DOHH2 (cell line): ENCODE measurements around the gene NUBP2.

ENCODE experiments used
- H3F3A ChIP-seq: fragments of 200-600 bp; sonication (generic), shearing (Covaris generic); 2 replicates; pipeline ENCODE4 v1.6.0; 2016; ENCODE audit warnings: antibody characterized with exemption, mild to moderate bottlenecking; ENCODE audit not compliant: control insufficient read depth, insufficient read depth
- H3K27ac ChIP-seq: fragments of 200-600 bp; sonication (generic); 2 replicates; pipeline ENCODE4 v1.5.1; 2014; ENCODE audit warnings: low read depth, mild to moderate bottlenecking, low read length, moderate library complexity
- H3K27me3 ChIP-seq: fragments of 200-600 bp; sonication (generic); 2 replicates; pipeline ENCODE4 v1.6.1; 2014; ENCODE audit warnings: mild to moderate bottlenecking, low read length, mixed read lengths; ENCODE audit not compliant: control insufficient read depth
- H3K36me3 ChIP-seq: fragments of 200-600 bp; sonication (generic); 2 replicates; pipeline ENCODE4 v1.6.1; 2014; ENCODE audit warnings: mild to moderate bottlenecking, low read length, moderate library complexity, mixed read lengths; ENCODE audit not compliant: control insufficient read depth
- H3K4me1 ChIP-seq: fragments of 200-600 bp; sonication (generic); 2 replicates; pipeline ENCODE4 v1.6.1; 2014; ENCODE audit warnings: mild to moderate bottlenecking, low read length, mixed read lengths; ENCODE audit not compliant: control insufficient read depth
- H3K4me2 ChIP-seq: fragments of 200-600 bp; sonication (generic); 2 replicates; pipeline ENCODE4 v1.6.0; 2014; ENCODE audit warnings: mild to moderate bottlenecking, low read length, moderate library complexity
- H3K4me3 ChIP-seq: fragments of 200-600 bp; sonication (generic); 2 replicates; pipeline ENCODE4 v1.5.1; 2014; ENCODE audit warnings: mild to moderate bottlenecking, low read length, mixed read lengths
- H3K79me2 ChIP-seq: fragments of 200-600 bp; sonication (generic); 2 replicates; pipeline ENCODE4 v1.6.1; 2014; ENCODE audit warnings: mild to moderate bottlenecking, low read length, mixed read lengths; ENCODE audit not compliant: control insufficient read depth
- H3K9me2 ChIP-seq: fragments of 200-600 bp; sonication (generic); replicated peaks from 2 replicates; pipeline ENCODE4 v1.6.1; 2014; ENCODE audit warnings: mild to moderate bottlenecking, low read length, mixed read lengths; ENCODE audit not compliant: control insufficient read depth
- H3K9me3 ChIP-seq: fragments of 200-600 bp; sonication (generic); 2 replicates; pipeline ENCODE4 v1.6.1; 2014; ENCODE audit warnings: antibody characterized with exemption, low read length, mixed read lengths; ENCODE audit not compliant: control insufficient read depth, insufficient read depth
- H4K20me1 ChIP-seq: fragments of 200-600 bp; sonication (generic); 2 replicates; pipeline ENCODE4 v1.6.0; 2014; ENCODE audit warnings: low read depth, mild to moderate bottlenecking, antibody characterized with exemption, low read length, moderate library complexity; ENCODE audit not compliant: control insufficient read depth, insufficient read depth
- EZH2phosphoT487 ChIP-seq: fragments of 200-600 bp; sonication (generic); IDR thresholded peaks from 2 replicates; pipeline ENCODE4 v1.6.1; 2017; ENCODE audit warnings: borderline replicate concordance, mild to moderate bottlenecking, antibody characterized with exemption, low read length, moderate library complexity, mixed read lengths
- TF ChIP-seq, protein P1 (sequence below): fragments of 200-600 bp; sonication (generic); IDR thresholded peaks from one replicate; pipeline ENCODE4 v1.5.1; 2014; ENCODE audit warnings: antibody characterized with exemption, mild to moderate bottlenecking, low read depth, low read length; ENCODE audit not compliant: poor library complexity, severe bottlenecking

NUBP2 gene

DNA sequence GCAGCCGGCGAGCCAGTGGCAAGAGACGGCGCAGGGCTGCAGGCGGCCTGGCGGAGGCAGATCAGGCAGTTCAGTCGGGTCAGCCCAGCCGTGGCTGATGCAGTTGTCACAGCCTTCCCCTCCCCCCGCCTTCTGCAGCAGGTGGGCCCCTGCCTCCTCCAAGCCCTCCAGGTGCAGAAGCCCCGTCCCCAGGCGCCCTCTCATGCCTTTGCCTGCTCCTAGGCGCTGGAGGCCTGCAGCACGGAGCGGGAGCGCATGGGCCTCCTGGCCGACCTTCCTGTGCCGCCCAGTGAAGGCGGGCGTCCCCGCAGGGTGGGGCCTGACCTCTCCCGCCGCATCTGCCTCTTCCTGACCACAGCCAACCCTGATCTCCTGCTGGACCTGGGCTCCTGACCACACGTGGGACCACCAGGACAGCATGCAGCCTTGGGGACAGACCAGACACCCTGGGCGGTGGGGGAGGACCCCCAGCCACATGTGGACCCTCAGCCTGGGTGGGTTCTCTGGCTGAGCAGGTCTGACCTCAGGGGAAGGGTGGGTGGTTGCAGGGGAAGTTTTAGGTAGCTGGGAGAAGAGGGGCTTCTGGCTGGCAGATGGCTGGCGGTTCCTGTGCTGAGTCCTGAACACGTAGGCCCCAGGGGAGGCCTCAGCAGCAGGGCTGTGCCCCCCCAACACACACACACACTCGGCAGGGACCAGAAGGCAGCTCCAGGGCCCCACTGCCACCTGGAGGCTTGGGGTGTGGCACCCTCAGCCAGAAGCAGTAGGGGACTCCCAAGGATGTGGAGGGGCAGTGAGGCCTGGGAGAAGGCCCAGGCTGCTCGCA, 6.7 kb upstream of the NUBP2 start:
- no peaks in the 10 kb centered on the region for H3K27me3 ChIP-seq
- no peak overlapping the region for H3K27ac ChIP-seq
- H3K9me3 ChIP-seq, result no peaks in the 10 kb centered on the region
- H4K20me1 ChIP-seq, result no peaks in the 10 kb centered on the region
- H3K79me2 ChIP-seq, result peaks cover 46% of the 10 kb centered on the region
- no peak for TF ChIP-seq EZH2phosphoT487
- TF ChIP-seq, protein P1, sequence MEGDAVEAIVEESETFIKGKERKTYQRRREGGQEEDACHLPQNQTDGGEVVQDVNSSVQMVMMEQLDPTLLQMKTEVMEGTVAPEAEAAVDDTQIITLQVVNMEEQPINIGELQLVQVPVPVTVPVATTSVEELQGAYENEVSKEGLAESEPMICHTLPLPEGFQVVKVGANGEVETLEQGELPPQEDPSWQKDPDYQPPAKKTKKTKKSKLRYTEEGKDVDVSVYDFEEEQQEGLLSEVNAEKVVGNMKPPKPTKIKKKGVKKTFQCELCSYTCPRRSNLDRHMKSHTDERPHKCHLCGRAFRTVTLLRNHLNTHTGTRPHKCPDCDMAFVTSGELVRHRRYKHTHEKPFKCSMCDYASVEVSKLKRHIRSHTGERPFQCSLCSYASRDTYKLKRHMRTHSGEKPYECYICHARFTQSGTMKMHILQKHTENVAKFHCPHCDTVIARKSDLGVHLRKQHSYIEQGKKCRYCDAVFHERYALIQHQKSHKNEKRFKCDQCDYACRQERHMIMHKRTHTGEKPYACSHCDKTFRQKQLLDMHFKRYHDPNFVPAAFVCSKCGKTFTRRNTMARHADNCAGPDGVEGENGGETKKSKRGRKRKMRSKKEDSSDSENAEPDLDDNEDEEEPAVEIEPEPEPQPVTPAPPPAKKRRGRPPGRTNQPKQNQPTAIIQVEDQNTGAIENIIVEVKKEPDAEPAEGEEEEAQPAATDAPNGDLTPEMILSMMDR, result no peak
- H3K4me1 ChIP-seq, result peaks cover 14% of the 10 kb centered on the region
- no peak overlapping the region for H3K4me2 ChIP-seq
- no peak overlapping the region for H3K4me3 ChIP-seq
- H3K9me2 ChIP-seq, result no peaks in the 10 kb centered on the region
- H3K36me3 ChIP-seq, result peaks cover 56% of the 10 kb centered on the region
- peaks cover 8% of the 10 kb centered on the region; the same call in 1 of the 2 replicates for H3F3A ChIP-seq

DNA sequence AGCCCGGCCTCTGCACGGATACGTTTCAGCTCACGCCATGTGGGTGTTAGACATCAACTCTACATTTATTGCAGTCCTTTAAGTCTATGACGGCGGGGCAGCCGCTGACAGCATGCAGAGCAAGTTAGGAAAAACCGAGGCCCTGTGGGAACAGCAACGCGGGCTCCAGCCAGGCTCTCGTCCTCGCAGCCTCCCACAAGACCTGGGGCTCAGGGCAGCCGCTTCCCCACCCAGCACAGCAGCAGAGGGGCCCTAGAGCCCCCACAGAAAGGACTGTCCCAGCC, 6.1 kb upstream of the NUBP2 start:
- Histone ChIP-seq H4K20me1 (no peaks in the 10 kb centered on the region), H3K27me3 (no peaks in the 10 kb centered on the region), H3K4me1 (peaks cover 20% of the 10 kb centered on the region), H3K36me3 (peaks cover 54% of the 10 kb centered on the region), H3K4me3 (no peak overlapping the region), H3K9me2 (no peaks in the 10 kb centered on the region), H3K4me2 (no peak overlapping the region), H3K9me3 (no peaks in the 10 kb centered on the region), H3F3A (peaks cover 8% of the 10 kb centered on the region; the same call in 1 of the 2 replicates), H3K79me2 (peaks cover 47% of the 10 kb centered on the region), H3K27ac (no peak overlapping the region)
- no peak for TF ChIP-seq EZH2phosphoT487
- TF ChIP-seq, protein P1, result no peak

DNA sequence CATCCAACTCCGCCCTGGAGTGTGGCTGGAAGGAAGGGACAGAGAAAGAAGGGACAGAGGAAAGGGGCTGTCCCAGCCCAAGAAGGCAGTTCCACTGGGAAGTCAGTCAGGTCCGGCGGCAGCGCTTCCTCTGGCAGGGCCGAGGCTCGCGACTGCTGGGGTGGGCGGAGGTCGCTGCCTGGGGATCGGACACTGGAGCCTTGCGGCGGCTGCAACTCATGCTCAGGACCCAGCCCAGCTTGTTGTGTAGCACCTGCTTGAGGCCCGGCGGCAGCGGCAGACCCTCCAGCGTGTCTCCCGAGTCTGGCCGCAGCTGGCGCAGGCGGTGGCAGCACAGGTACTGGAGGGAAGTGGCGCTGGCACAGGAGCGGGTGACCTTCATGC, 5.8 kb upstream of the NUBP2 start:
- Histone ChIP-seq H3K4me2 (no peak overlapping the region), H3K36me3 (peaks cover 50% of the 10 kb centered on the region), H3K4me1 (peaks cover 21% of the 10 kb centered on the region), H3F3A (peaks cover 6% of the 10 kb centered on the region; the same call in 1 of the 2 replicates), H3K27ac (no peak overlapping the region), H3K27me3 (no peaks in the 10 kb centered on the region), H4K20me1 (no peaks in the 10 kb centered on the region), H3K79me2 (peaks cover 46% of the 10 kb centered on the region), H3K9me3 (no peaks in the 10 kb centered on the region), H3K4me3 (no peak overlapping the region), H3K9me2 (no peaks in the 10 kb centered on the region)
- TF ChIP-seq, protein P1, result no peak
- no peak for TF ChIP-seq EZH2phosphoT487
